Measurements from ENCODE around the gene GALNT9.

GRCh38 chr12:132325733-132326130 is 3.7 kb downstream of the GALNT9 start:
- TF ChIP-seq CTCF (IDR thresholded peaks at IDR 0.05) (no peak), POLR2A (IDR thresholded peaks at IDR 0.05) (no peak)
